ENCODE results near the gene PIM3.
"Not testable (repeated sequence)": the region's sequence is repeated elsewhere in the genome, so short reads cannot be mapped to it uniquely, and the experiment has no call there.

Gene PIM3

GRCh38 chr22:49944399-49944891 is 16.1 kb upstream of the PIM3 start:
- DNase-seq (ENCODE audit: low read depth), result no peak
- no peak overlapping the region for H3K4me3 ChIP-seq (ENCODE audit: low read depth, low read length)
- TF ChIP-seq CTCF (IDR thresholded peaks at IDR 0.05; ENCODE audit: low read depth, low read length, missing control alignments), result no peak

GRCh38 chr22:49945042-49945794 is 15.4 kb upstream of the PIM3 start:
- not testable (repeated sequence) for DNase-seq (ENCODE audit: low read depth); H3K4me3 ChIP-seq (ENCODE audit: low read depth, low read length)

GRCh38 chr22:49946612-49947295 is 13.8 kb upstream of the PIM3 start:
- no peak for TF ChIP-seq CTCF (IDR thresholded peaks at IDR 0.05; ENCODE audit: low read depth, low read length, missing control alignments)
- DNase-seq (ENCODE audit: low read depth), result no peak
- H3K4me3 ChIP-seq (ENCODE audit: low read depth, low read length), result no peak overlapping the region

- TF ChIP-seq CTCF (IDR thresholded peaks at IDR 0.05; ENCODE audit: low read depth, low read length, missing control alignments), result no peak
- H3K4me3 ChIP-seq (ENCODE audit: low read depth, low read length), result no peak overlapping the region
These were observed 13.3 kb upstream of the PIM3 start for GRCh38 chr22:49947296-49947622.

GRCh38 chr22:49948116-49948957 is 12.2 kb upstream of the PIM3 start:
- DNase-seq (ENCODE audit: low read depth), result no peak
- no peak for TF ChIP-seq CTCF (IDR thresholded peaks at IDR 0.05; ENCODE audit: low read depth, low read length, missing control alignments)
- no peak overlapping the region for H3K4me3 ChIP-seq (ENCODE audit: low read depth, low read length)

More at GRCh38 chr22:49947296-49947622, 13.3 kb upstream of the PIM3 start:
- DNase-seq (ENCODE audit: low read depth), result no peak

GRCh38 chr22:49948958-49949913 is 11.3 kb upstream of the PIM3 start:
- no peak for DNase-seq (ENCODE audit: low read depth)
- TF ChIP-seq CTCF (IDR thresholded peaks at IDR 0.05; ENCODE audit: low read depth, low read length, missing control alignments), result no peak
- no peak overlapping the region for H3K4me3 ChIP-seq (ENCODE audit: low read depth, low read length)
